H1 (cell line): ENCODE data around the gene LCT. TPM values are rescaled to one million over a fixed set of nuclear protein-coding genes. Genes with fewer than 3 reads are reported as not detected.
A peak's percentile ranks its signal among the peaks of the same experiment; 100 is the strongest.

Source experiments
- CTCF ChIA-PET: fragments of 300-600 bp; sonication (Branson Sonifier 250); formaldehyde crosslinking; loops from one replicate; lab custom pipeline; 2021; ENCODE audit not compliant: partially characterized antibody; lab: Charles Lee
- POLR2A ChIA-PET: fragments of 300-600 bp; sonication (Branson Sonifier 250); formaldehyde crosslinking; loops from one replicate; lab custom pipeline; 2021; ENCODE audit warnings: inconsistent platforms; ENCODE audit not compliant: partially characterized antibody; lab: Charles Lee
- DNase-seq, 2 experiments: peaks; one replicate each; pipeline versions ENCODE4 v3.0.0 to v3.0.0-alpha.2; 2010 to 2022; ENCODE audit warnings: low spot score in 2 of 2, low read depth in 1 of 2, mixed read lengths in 1 of 2
- FAIRE-seq: peaks from 2 replicates; lab custom pipeline; 2011; peaks lifted over from hg19 to GRCh38; lab: Jason Lieb, UNC
- H2AFZ ChIP-seq: 2 replicates; pipeline ENCODE4 v1.8.1; 2012; ENCODE audit warnings: low read length, inconsistent platforms
- H2AK5ac ChIP-seq: 2 replicates; pipeline ENCODE4 v1.6.1; 2013; ENCODE audit warnings: low read depth, low read length
- H2BK120ac ChIP-seq: replicated peaks from 2 replicates; pipeline ENCODE3; 2013; ENCODE audit warnings: low read depth, low read length, inconsistent platforms
- H2BK12ac ChIP-seq: 2 replicates; pipeline ENCODE4 v1.6.1; 2013; ENCODE audit warnings: low read depth, low read length
- H2BK15ac ChIP-seq: 2 replicates; pipeline ENCODE4 v1.6.1; 2013; ENCODE audit warnings: low read length
- H2BK20ac ChIP-seq: 2 replicates; pipeline ENCODE4 v1.6.1; 2013; ENCODE audit warnings: low read length
- H2BK5ac ChIP-seq: 2 replicates; pipeline ENCODE4 v1.6.1; 2013; ENCODE audit warnings: low read depth, low read length
- H3K14ac ChIP-seq: 2 replicates; pipeline ENCODE4 v1.6.1; 2013; ENCODE audit warnings: inconsistent platforms; ENCODE audit not compliant: insufficient read length
- H3K18ac ChIP-seq: 2 replicates; pipeline ENCODE4 v1.6.1; 2013; ENCODE audit warnings: low read length; ENCODE audit errors: extremely low read depth
- H3K23ac ChIP-seq: 2 replicates; pipeline ENCODE4 v1.6.1; 2013; ENCODE audit warnings: inconsistent platforms; ENCODE audit not compliant: insufficient read length
- H3K23me2 ChIP-seq: 2 replicates; pipeline ENCODE4 v1.6.1; 2013; ENCODE audit warnings: low read depth, low read length
- H3K27ac ChIP-seq: 2 replicates; pipeline ENCODE4 v1.6.1; 2011; ENCODE audit warnings: low read depth, low read length, inconsistent platforms
- H3K27me3 ChIP-seq, 4 experiments: replicated peaks in 1 of 4; 1 replicate in 1 of 4; 2 replicates in 3 of 4; pipeline versions ENCODE4 v1.6.1 to v1.8.1; 2011 to 2013; ENCODE audit warnings: low read length in 3 of 4, mild to moderate bottlenecking in 3 of 4, inconsistent platforms in 2 of 4, mixed read lengths in 2 of 4, moderate library complexity in 1 of 4; ENCODE audit not compliant: control insufficient read depth in 3 of 4, insufficient read depth in 3 of 4; ENCODE audit errors: extremely low read depth in 1 of 4
- H3K36me3 ChIP-seq, 4 experiments: 2 replicates each; pipeline versions ENCODE4 v1.6.1 to v1.8.1; 2011 to 2013; ENCODE audit warnings: mild to moderate bottlenecking in 4 of 4, low read length in 3 of 4, moderate library complexity in 2 of 4, control low read depth in 1 of 4, inconsistent platforms in 1 of 4; ENCODE audit not compliant: insufficient read depth in 4 of 4, control insufficient read depth in 2 of 4
- H3K4ac ChIP-seq: replicated peaks from 2 replicates; pipeline ENCODE3; 2013; ENCODE audit warnings: low read length, low read depth, mixed read lengths, inconsistent platforms; ENCODE audit not compliant: insufficient read length
- H3K4me1 ChIP-seq, 4 experiments: replicated peaks in 1 of 4; 1 replicate in 1 of 4; 2 replicates in 3 of 4; pipeline versions ENCODE4 v1.6.1 to v1.8.1; 2011 to 2013; ENCODE audit warnings: low read length in 3 of 4, inconsistent platforms in 2 of 4, mixed read lengths in 1 of 4; ENCODE audit not compliant: insufficient read depth in 4 of 4, control insufficient read depth in 3 of 4
- H3K4me2 ChIP-seq, 2 experiments: 2 replicates each; pipeline versions ENCODE4 v1.6.1 to v1.8.1; 2011 to 2013; ENCODE audit warnings: low read depth in 2 of 2, low read length in 2 of 2, control low read depth in 1 of 2, inconsistent platforms in 1 of 2, mild to moderate bottlenecking in 1 of 2; ENCODE audit not compliant: insufficient read depth in 1 of 2
- H3K4me3 ChIP-seq, 4 experiments: fragments of 200-600, 300-600 bp in 1 of 4; sonication (generic), shearing (Covaris generic), sonication (Bioruptor Twin) in 1 of 4; 2 replicates each; pipeline versions ENCODE4 v1.5.1 to v1.8.1; 2011 to 2016; ENCODE audit warnings: low read length in 4 of 4, low read depth in 3 of 4, control low read depth in 2 of 4, inconsistent platforms in 2 of 4, mild to moderate bottlenecking in 2 of 4, mixed read lengths in 1 of 4, moderate library complexity in 1 of 4; ENCODE audit not compliant: insufficient read depth in 2 of 4; ENCODE audit errors: extremely low read depth in 1 of 4
- H3K56ac ChIP-seq: replicated peaks from 2 replicates; pipeline ENCODE3; 2013; ENCODE audit warnings: low read depth, mild to moderate bottlenecking, mixed read lengths, low read length, inconsistent platforms; ENCODE audit not compliant: insufficient read length
- H3K79me1 ChIP-seq: 2 replicates; pipeline ENCODE4 v1.6.1; 2013; ENCODE audit warnings: low read depth, low read length, control low read depth
- H3K79me2 ChIP-seq, 2 experiments: 2 replicates each; pipeline versions ENCODE4 v1.6.1 to v1.8.1; 2012 to 2013; ENCODE audit warnings: low read length in 2 of 2, mild to moderate bottlenecking in 2 of 2, inconsistent platforms in 1 of 2; ENCODE audit not compliant: insufficient read depth in 2 of 2, control insufficient read depth in 1 of 2
- H3K9ac ChIP-seq, 4 experiments: replicated peaks in 1 of 4; 1 replicate in 1 of 4; 2 replicates in 3 of 4; pipeline versions ENCODE4 v1.6.1 to v1.8.1; 2011 to 2013; ENCODE audit warnings: low read depth in 3 of 4, low read length in 3 of 4, control low read depth in 2 of 4, mild to moderate bottlenecking in 2 of 4, moderate library complexity in 2 of 4, inconsistent platforms in 1 of 4; ENCODE audit errors: extremely low read depth in 1 of 4
- H3K9me3 ChIP-seq, 2 experiments: 2 replicates each; pipeline versions ENCODE4 v1.6.1 to v1.8.1; 2012 to 2013; ENCODE audit warnings: mild to moderate bottlenecking in 2 of 2, moderate library complexity in 2 of 2, control low read depth in 1 of 2, inconsistent platforms in 1 of 2, low read depth in 1 of 2, low read length in 1 of 2, mixed read lengths in 1 of 2; ENCODE audit not compliant: insufficient read depth in 2 of 2
- H4K20me1 ChIP-seq, 2 experiments: replicated peaks in 1 of 2; 2 replicates each; pipeline versions ENCODE3 to v1.8.1; 2011 to 2013; ENCODE audit warnings: inconsistent platforms in 2 of 2, low read length in 2 of 2, mild to moderate bottlenecking in 1 of 2; ENCODE audit not compliant: insufficient read depth in 2 of 2, control insufficient read depth in 1 of 2
- H4K5ac ChIP-seq: 2 replicates; pipeline ENCODE4 v1.6.1; 2013; ENCODE audit warnings: low read length, low read depth, mixed read lengths, inconsistent platforms; ENCODE audit not compliant: insufficient read length
- H4K8ac ChIP-seq: 2 replicates; pipeline ENCODE4 v1.8.0; 2013; ENCODE audit warnings: mild to moderate bottlenecking, moderate library complexity, low read length, inconsistent platforms; ENCODE audit not compliant: insufficient read depth; ENCODE audit errors: extremely low read depth
- H4K91ac ChIP-seq: replicated peaks from 2 replicates; pipeline ENCODE3; 2013; ENCODE audit warnings: low read length, mixed read lengths, inconsistent platforms; ENCODE audit not compliant: insufficient read length
- BCL11A ChIP-seq, 2 experiments: IDR thresholded peaks; one replicate each; pipeline ENCODE4 v1.6.1; 2011; ENCODE audit warnings: low read depth in 2 of 2, low read length in 2 of 2, mild to moderate bottlenecking in 2 of 2
- CREB1 ChIP-seq: IDR thresholded peaks from 2 replicates; pipeline ENCODE4 v1.6.1; 2012; ENCODE audit warnings: inconsistent platforms
- CTBP2 ChIP-seq: IDR thresholded peaks from 2 replicates; pipeline ENCODE4 v1.7.0; 2011; ENCODE audit warnings: borderline replicate concordance, mild to moderate bottlenecking, moderate library complexity, mixed read lengths, low read length; ENCODE audit not compliant: insufficient read depth, insufficient read length
- SP2 ChIP-seq: IDR thresholded peaks from 2 replicates; pipeline ENCODE4 v1.6.1; 2012; ENCODE audit warnings: mild to moderate bottlenecking, low read length, inconsistent platforms
- YY1 ChIP-seq: IDR thresholded peaks from 2 replicates; pipeline ENCODE4 v1.6.1; 2011; ENCODE audit warnings: low read depth, mild to moderate bottlenecking, low read length
- ZNF274 ChIP-seq: IDR thresholded peaks from 2 replicates; pipeline ENCODE4 v1.7.0; 2012; ENCODE audit warnings: low read length, borderline replicate concordance; ENCODE audit errors: extremely low read depth
- WGBS, 2 experiments: shearing (Covaris generic) in 1 of 2; methylation state at CpG; one replicate each; pipeline versions ENCODE4 v1.1.6 to v1.1.7; 2013 to 2015; ENCODE audit warnings: low lambda C conversion rate in 2 of 2, mixed read lengths in 2 of 2, inconsistent platforms in 1 of 2, low coverage in 1 of 2, missing lambda C conversion rate in 1 of 2; ENCODE audit not compliant: insufficient replicate concordance in 2 of 2, insufficient coverage in 1 of 2, insufficient read length in 1 of 2; ENCODE audit errors: extremely low coverage in 1 of 2, missing lambda C conversion rate in 1 of 2; 5-methylcytosine and 5-hydroxymethylcytosine counted together
- polyA plus RNA-seq, 7 experiments: library from polyadenylated mRNA; depleted of rRNA in 3 of 7; stranded (reverse) in 5 of 7; unstranded in 2 of 7; fragments of >200 nt in 5 of 7; fragments of 200-250 nt in 2 of 7; gene quantifications; 1 replicate in 5 of 7; 2 replicates in 1 of 7; 4 replicates in 1 of 7; pipeline versions ENCODE4 v1.2.1 to v1.2.3, GENCODE V29; 2011 to 2013; ENCODE audit warnings: missing spikeins in 2 of 7, mixed read lengths in 2 of 7
- total RNA-seq: library from RNA; stranded (reverse); fragmentation: NEBNext Ultra II Directional; extraction: Animal tissue kit (Norgen Biotek cat#: 25700); gene quantifications from 2 replicates; pipeline ENCODE4 v1.2.1, GENCODE V29; 2021

The LCT gene
- total and polyA plus RNA-seq, 2 of the 8 experiments (the other 6 are each of a cell fraction or from before 2014, with no cell fraction given), result 0.06 TPM; not detected in 1

- no peak overlapping the region for H4K91ac ChIP-seq
- no peaks in the 10 kb centered on the region for H4K20me1 ChIP-seq
- H3K79me1 ChIP-seq, result no peaks in the 10 kb centered on the region
- H3K18ac ChIP-seq, result no peak overlapping the region
- FAIRE-seq (no peak), DNase-seq (no peak)
- H3K9me3 ChIP-seq, result no peaks in the 10 kb centered on the region
- CTCF ChIA-PET, result interaction anchor here (0.7 to 1.0 kb wide), 2 partner anchors 31 to 85 kb away, joined by 3 to 4 read pairs; no protein-coding TSS in a partner anchor
- POLR2A ChIA-PET, result interaction anchor here (0.6 to 0.7 kb wide), 2 partner anchors 73 to 121 kb away, joined by 3 read pairs; no protein-coding TSS in a partner anchor
- no peak overlapping the region for H2BK5ac ChIP-seq
- TF ChIP-seq SP2, result no peak
- TF ChIP-seq CTBP2, result no peak
- 0 out of 2 replicates have a peak, but pooled peaks have one; percentile 34 for TF ChIP-seq CREB1
- no peak for TF ChIP-seq YY1
- TF ChIP-seq BCL11A (IDR thresholded peaks at IDR 0.05; ENCODE audit: low read depth in 2 of 2, low read length in 2 of 2), result no peak
- TF ChIP-seq ZNF274, result no peak
- H3K4ac ChIP-seq, result no peak overlapping the region
- no peak overlapping the region for H4K8ac ChIP-seq
- H3K27ac ChIP-seq, result no peak overlapping the region
- H3K4me3 ChIP-seq, result no peak overlapping the region
- H3K9ac ChIP-seq, result no peak overlapping the region
- no peaks in the 10 kb centered on the region for H3K36me3 ChIP-seq
- no peak overlapping the region for H2BK20ac ChIP-seq
- WGBS, 2 experiments, result 79% methylated on average over 3 of the region's 3 CpGs; no CpG with 5 or more reads in 1 of the 2 experiments
- H3K14ac ChIP-seq, result no peak overlapping the region
- no peak overlapping the region for H4K5ac ChIP-seq
- no peaks in the 10 kb centered on the region for H3K79me2 ChIP-seq
- no peak overlapping the region for H2BK120ac ChIP-seq
- no peaks in the 10 kb centered on the region for H3K27me3 ChIP-seq
- no peaks in the 10 kb centered on the region for H3K23me2 ChIP-seq
- H3K23ac ChIP-seq, result no peak overlapping the region
- H2BK12ac ChIP-seq, result no peak overlapping the region
- no peak overlapping the region for H3K4me2 ChIP-seq
- no peak overlapping the region for H3K56ac ChIP-seq
- H2AK5ac ChIP-seq, result no peak overlapping the region
- H2AFZ ChIP-seq, result peak overlapping the region; percentile 26; the same call in 1 of the 2 replicates
- no peak overlapping the region for H2BK15ac ChIP-seq
- H3K4me1 ChIP-seq, result peaks cover 0 to 4% (median 2%) of the 10 kb centered on the region in 4 experiments; a peak in 3 of 7 replicates
Measured at GRCh38 chr2:135882415-135882814, 45.4 kb upstream of the LCT start.
